ENCODE data around the gene USP36.
"Not testable (repeated sequence)": the region's sequence is repeated elsewhere in the genome, so short reads cannot be mapped to it uniquely, and the experiment has no call there.

Gene USP36

DNA sequence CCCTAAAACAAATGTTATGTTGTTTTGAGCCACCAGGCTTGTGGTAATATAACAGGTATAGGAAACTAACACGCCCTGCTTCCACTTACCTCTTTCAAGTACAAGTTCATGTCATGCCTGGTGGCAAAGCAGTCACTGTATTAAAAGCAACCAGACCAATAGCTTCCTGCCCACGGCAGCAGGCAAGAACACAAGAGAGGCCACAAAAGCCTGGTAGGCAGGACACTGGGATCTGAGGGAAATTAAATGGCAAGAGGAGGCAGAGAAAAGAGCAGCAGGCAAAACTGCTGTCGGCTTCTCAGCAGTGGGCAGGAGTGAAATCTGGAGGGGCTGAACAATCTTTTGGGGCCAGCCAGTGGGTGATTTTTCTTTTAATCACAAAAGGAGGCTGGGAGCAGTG lies 60.8 kb downstream of the USP36 start:
- H3K4me3 ChIP-seq (ENCODE audit: low read depth, low read length): no peak overlapping the region
- no peak for DNase-seq (ENCODE audit: low read depth, low spot score)
- in situ Hi-C loops (cut with HindIII; ENCODE audit: low sequenced_read_pairs): no loop called here
- TF ChIP-seq, protein P1, sequence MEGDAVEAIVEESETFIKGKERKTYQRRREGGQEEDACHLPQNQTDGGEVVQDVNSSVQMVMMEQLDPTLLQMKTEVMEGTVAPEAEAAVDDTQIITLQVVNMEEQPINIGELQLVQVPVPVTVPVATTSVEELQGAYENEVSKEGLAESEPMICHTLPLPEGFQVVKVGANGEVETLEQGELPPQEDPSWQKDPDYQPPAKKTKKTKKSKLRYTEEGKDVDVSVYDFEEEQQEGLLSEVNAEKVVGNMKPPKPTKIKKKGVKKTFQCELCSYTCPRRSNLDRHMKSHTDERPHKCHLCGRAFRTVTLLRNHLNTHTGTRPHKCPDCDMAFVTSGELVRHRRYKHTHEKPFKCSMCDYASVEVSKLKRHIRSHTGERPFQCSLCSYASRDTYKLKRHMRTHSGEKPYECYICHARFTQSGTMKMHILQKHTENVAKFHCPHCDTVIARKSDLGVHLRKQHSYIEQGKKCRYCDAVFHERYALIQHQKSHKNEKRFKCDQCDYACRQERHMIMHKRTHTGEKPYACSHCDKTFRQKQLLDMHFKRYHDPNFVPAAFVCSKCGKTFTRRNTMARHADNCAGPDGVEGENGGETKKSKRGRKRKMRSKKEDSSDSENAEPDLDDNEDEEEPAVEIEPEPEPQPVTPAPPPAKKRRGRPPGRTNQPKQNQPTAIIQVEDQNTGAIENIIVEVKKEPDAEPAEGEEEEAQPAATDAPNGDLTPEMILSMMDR (IDR thresholded peaks at IDR 0.05; ENCODE audit: low read depth, low read length): no peak

DNA sequence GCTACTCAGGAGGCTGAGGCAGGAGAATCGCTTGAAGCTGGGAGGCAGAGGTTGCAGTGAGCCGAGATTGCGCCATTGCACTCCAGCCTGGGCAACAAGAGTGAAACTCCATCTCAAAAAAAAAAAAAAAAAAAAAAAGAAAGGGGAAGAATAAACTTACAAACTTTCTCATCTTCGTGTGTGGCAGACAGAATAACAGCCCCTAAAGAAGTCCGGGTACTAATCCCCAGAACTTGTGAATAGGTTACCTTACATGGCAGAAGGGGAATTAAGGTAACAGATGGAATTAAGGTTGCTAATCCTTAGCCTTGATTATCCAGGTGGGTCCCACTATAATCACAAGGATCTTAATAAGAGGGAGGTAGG lies 61.3 kb downstream of the USP36 start:
- H3K4me3 ChIP-seq (ENCODE audit: low read depth, low read length); DNase-seq (ENCODE audit: low read depth, low spot score); in situ Hi-C loops (cut with HindIII; ENCODE audit: low sequenced_read_pairs): not testable (repeated sequence)

DNA sequence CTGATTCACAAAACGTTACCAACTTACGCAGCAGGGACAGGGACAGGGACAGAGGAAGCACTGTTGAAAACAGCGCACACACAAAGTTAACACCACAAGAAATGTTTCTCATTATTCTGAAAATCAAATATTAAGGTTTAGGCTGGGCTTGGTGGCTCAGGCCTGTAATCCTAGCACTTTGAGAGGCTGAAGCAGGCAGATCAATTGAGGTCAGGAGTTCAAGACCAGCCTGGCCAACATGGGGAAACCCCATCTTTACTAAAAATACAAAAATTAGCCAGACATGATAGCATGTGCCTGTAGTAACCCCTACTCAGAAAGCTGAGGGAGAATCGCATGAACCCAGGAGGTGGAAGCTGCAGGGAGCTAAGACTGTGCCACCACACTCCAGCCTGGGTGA lies 62.7 kb downstream of the USP36 start:
- no peak overlapping the region for H3K4me3 ChIP-seq (ENCODE audit: low read depth, low read length)
- TF ChIP-seq, protein P1 (IDR thresholded peaks at IDR 0.05; ENCODE audit: low read depth, low read length): no peak
- DNase-seq (ENCODE audit: low read depth, low spot score): no peak
- in situ Hi-C loops (cut with HindIII; ENCODE audit: low sequenced_read_pairs): no loop called here

DNA sequence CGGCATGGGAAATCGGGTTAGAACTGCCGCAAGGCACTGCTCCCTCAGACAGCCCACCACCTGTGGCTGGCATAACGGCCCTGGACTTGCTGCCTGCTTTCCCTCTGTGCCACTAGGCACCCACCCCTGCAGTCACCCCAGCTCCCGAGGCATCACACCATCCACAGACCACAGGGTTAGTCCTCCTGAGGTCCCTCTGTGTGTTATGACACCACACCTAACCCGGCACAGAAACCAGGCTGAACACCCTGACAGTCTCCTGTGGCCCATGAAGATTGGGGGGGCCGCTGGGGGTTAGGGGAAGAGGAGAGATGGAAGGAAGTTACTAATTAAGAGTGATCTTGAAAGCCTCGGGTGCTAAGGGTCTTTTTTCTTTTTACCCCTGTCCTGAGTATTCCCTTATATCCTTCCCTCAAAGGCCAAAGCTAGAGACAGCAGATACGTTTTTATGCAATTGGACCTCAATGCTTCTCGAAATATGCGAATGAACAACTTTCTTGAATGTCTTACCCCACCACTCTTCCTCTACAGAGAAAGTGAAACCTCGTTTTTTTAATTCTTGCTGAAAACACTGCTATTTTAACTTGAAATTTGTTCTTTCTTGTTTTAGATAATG lies 65.5 kb downstream of the USP36 start:
- in situ Hi-C loops (cut with HindIII; ENCODE audit: low sequenced_read_pairs): no loop called here
- TF ChIP-seq, protein P1 (IDR thresholded peaks at IDR 0.05; ENCODE audit: low read depth, low read length): no peak
- no peak overlapping the region for H3K4me3 ChIP-seq (ENCODE audit: low read depth, low read length)
- DNase-seq (ENCODE audit: low read depth, low spot score): no peak

DNA sequence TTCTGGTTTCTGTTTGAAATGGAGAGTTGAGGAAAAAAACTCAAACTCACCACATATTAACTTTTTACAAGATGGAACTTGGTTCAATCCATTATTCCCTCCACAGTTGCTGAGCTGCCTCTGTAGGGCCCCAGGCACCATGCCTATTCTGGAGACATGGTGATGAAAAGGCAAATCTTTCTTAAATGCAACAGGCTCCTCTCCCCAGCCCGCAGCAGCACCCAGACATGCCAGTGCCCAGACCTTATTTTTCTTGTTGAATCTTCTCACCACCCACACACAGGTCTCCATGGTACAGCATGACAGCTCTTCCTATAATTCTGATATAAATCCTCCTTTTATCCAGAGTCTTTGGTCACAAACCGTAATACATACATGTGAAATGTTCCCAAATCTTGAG lies 66.2 kb downstream of the USP36 start:
- H3K4me3 ChIP-seq (ENCODE audit: low read depth, low read length): no peak overlapping the region
- in situ Hi-C loops (cut with HindIII; ENCODE audit: low sequenced_read_pairs): no loop called here
- DNase-seq (ENCODE audit: low read depth, low spot score): no peak
- TF ChIP-seq, protein P1 (IDR thresholded peaks at IDR 0.05; ENCODE audit: low read depth, low read length): no peak

DNA sequence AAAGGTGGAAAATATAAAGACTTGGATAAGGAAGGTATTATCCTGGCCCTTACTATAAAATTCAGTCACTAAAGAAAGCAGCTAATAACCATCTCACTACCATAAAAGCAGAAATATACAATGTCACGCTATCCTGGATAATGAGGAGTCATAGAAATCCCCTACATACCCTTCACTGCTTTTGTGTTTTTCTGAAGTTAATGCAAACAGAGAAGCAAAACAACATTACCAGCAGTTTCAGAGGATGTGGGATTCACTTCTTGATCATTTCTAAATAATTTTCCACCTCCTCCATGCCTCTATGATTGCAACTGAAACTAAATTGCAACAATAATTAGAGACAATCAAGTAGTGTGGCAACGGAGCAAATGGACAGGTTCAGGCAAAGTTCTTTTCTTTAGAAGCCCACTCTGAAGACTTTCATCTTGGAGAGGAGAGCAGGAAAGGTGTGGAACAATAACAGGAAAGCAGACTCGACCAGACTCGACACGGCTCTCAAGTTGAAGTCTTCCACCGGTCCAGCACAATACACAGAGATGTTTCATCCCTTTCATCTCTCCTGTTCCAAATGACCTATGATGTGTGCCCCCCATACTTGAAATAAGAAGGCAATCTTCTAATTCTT lies 68.7 kb downstream of the USP36 start:
- TF ChIP-seq, protein P1 (IDR thresholded peaks at IDR 0.05; ENCODE audit: low read depth, low read length): no peak
- no peak overlapping the region for H3K4me3 ChIP-seq (ENCODE audit: low read depth, low read length)
- no peak for DNase-seq (ENCODE audit: low read depth, low spot score)
- in situ Hi-C loops (cut with HindIII; ENCODE audit: low sequenced_read_pairs): no loop called here

DNA sequence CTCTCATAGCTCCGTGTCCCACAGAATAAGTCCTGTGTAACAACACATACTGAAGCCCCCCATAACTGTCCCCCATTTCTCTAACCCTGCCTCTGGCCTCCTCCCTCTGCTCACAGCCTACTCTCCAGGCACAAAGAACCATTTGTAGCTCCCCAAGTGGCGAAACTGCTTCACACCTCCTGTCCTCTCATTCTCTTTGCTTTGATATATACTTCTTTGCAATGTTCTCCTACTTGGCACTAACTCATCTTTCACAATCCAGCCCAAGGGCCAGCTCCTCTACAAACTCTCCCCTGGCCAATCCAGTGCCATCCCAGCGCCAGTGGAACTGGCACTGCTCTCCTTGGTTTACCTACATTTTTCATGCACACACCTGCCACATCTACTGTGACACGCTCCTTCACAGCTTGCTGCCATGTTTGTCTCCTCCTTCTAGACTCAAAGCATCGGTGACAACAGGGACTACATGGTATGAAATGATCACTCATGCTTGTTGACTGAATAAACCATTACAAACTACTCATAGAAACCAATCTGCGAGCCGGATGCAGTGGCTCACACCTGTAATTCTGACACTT lies 71.3 kb downstream of the USP36 start:
- H3K4me3 ChIP-seq (ENCODE audit: low read depth, low read length): no peak overlapping the region
- no peak for DNase-seq (ENCODE audit: low read depth, low spot score)
- TF ChIP-seq, protein P1 (IDR thresholded peaks at IDR 0.05; ENCODE audit: low read depth, low read length): peak; percentile 10
- in situ Hi-C loops (cut with HindIII; ENCODE audit: low sequenced_read_pairs): no loop called here
